DOHH2 (cell line): ENCODE data around the gene UAP1L1.

Source experiments
- H3F3A ChIP-seq: fragments of 200-600 bp; sonication (generic), shearing (Covaris generic); 2 replicates; pipeline ENCODE4 v1.6.0; 2016; ENCODE audit warnings: antibody characterized with exemption, mild to moderate bottlenecking; ENCODE audit not compliant: control insufficient read depth, insufficient read depth
- H3K27ac ChIP-seq: fragments of 200-600 bp; sonication (generic); 2 replicates; pipeline ENCODE4 v1.5.1; 2014; ENCODE audit warnings: low read depth, mild to moderate bottlenecking, low read length, moderate library complexity
- H3K27me3 ChIP-seq: fragments of 200-600 bp; sonication (generic); 2 replicates; pipeline ENCODE4 v1.6.1; 2014; ENCODE audit warnings: mild to moderate bottlenecking, low read length, mixed read lengths; ENCODE audit not compliant: control insufficient read depth
- H3K36me3 ChIP-seq: fragments of 200-600 bp; sonication (generic); 2 replicates; pipeline ENCODE4 v1.6.1; 2014; ENCODE audit warnings: mild to moderate bottlenecking, low read length, moderate library complexity, mixed read lengths; ENCODE audit not compliant: control insufficient read depth
- H3K4me1 ChIP-seq: fragments of 200-600 bp; sonication (generic); 2 replicates; pipeline ENCODE4 v1.6.1; 2014; ENCODE audit warnings: mild to moderate bottlenecking, low read length, mixed read lengths; ENCODE audit not compliant: control insufficient read depth
- H3K4me2 ChIP-seq: fragments of 200-600 bp; sonication (generic); 2 replicates; pipeline ENCODE4 v1.6.0; 2014; ENCODE audit warnings: mild to moderate bottlenecking, low read length, moderate library complexity
- H3K4me3 ChIP-seq: fragments of 200-600 bp; sonication (generic); 2 replicates; pipeline ENCODE4 v1.5.1; 2014; ENCODE audit warnings: mild to moderate bottlenecking, low read length, mixed read lengths
- H3K79me2 ChIP-seq: fragments of 200-600 bp; sonication (generic); 2 replicates; pipeline ENCODE4 v1.6.1; 2014; ENCODE audit warnings: mild to moderate bottlenecking, low read length, mixed read lengths; ENCODE audit not compliant: control insufficient read depth
- H3K9me2 ChIP-seq: fragments of 200-600 bp; sonication (generic); replicated peaks from 2 replicates; pipeline ENCODE4 v1.6.1; 2014; ENCODE audit warnings: mild to moderate bottlenecking, low read length, mixed read lengths; ENCODE audit not compliant: control insufficient read depth
- H3K9me3 ChIP-seq: fragments of 200-600 bp; sonication (generic); 2 replicates; pipeline ENCODE4 v1.6.1; 2014; ENCODE audit warnings: antibody characterized with exemption, low read length, mixed read lengths; ENCODE audit not compliant: control insufficient read depth, insufficient read depth
- H4K20me1 ChIP-seq: fragments of 200-600 bp; sonication (generic); 2 replicates; pipeline ENCODE4 v1.6.0; 2014; ENCODE audit warnings: low read depth, mild to moderate bottlenecking, antibody characterized with exemption, low read length, moderate library complexity; ENCODE audit not compliant: control insufficient read depth, insufficient read depth
- CTCF ChIP-seq: fragments of 200-600 bp; sonication (generic); IDR thresholded peaks from one replicate; pipeline ENCODE4 v1.5.1; 2014; ENCODE audit warnings: antibody characterized with exemption, mild to moderate bottlenecking, low read depth, low read length; ENCODE audit not compliant: poor library complexity, severe bottlenecking
- EZH2phosphoT487 ChIP-seq: fragments of 200-600 bp; sonication (generic); IDR thresholded peaks from 2 replicates; pipeline ENCODE4 v1.6.1; 2017; ENCODE audit warnings: borderline replicate concordance, mild to moderate bottlenecking, antibody characterized with exemption, low read length, moderate library complexity, mixed read lengths

Gene UAP1L1

GRCh38 chr9:137034709-137035506, 42.4 kb upstream of the UAP1L1 start:
- H3K27me3 ChIP-seq: peaks cover 45% of the 10 kb centered on the region
- no peak overlapping the region for H3K4me3 ChIP-seq
- H3K79me2 ChIP-seq: no peaks in the 10 kb centered on the region
- H3K27ac ChIP-seq: no peak overlapping the region
- peak; percentile 94 for TF ChIP-seq CTCF
- no peak; the same call in 1 of the 2 replicates for TF ChIP-seq EZH2phosphoT487
- H3K4me1 ChIP-seq: peaks cover 35% of the 10 kb centered on the region
- H3K4me2 ChIP-seq: no peak overlapping the region; the same call in 1 of the 2 replicates
- 0 out of 2 replicates have a peak, but pooled peaks cover 3% of the 10 kb centered on the region for H4K20me1 ChIP-seq
- no peaks in the 10 kb centered on the region for H3K9me2 ChIP-seq
- H3K36me3 ChIP-seq: no peaks in the 10 kb centered on the region
- no peaks in the 10 kb centered on the region for H3F3A ChIP-seq
- no peaks in the 10 kb centered on the region for H3K9me3 ChIP-seq

- peaks cover 39% of the 10 kb centered on the region for H3K27me3 ChIP-seq
- H3K9me2 ChIP-seq: no peaks in the 10 kb centered on the region
- no peaks in the 10 kb centered on the region for H3K9me3 ChIP-seq
- 0 out of 2 replicates have a peak, but pooled peaks cover 3% of the 10 kb centered on the region for H4K20me1 ChIP-seq
- H3K4me3 ChIP-seq: no peak overlapping the region
- no peaks in the 10 kb centered on the region for H3F3A ChIP-seq
- peaks cover 29% of the 10 kb centered on the region for H3K4me1 ChIP-seq
- H3K4me2 ChIP-seq: no peak overlapping the region
- TF ChIP-seq EZH2phosphoT487 (no peak), CTCF (peak; percentile 45)
- H3K36me3 ChIP-seq: no peaks in the 10 kb centered on the region
- no peaks in the 10 kb centered on the region for H3K79me2 ChIP-seq
- H3K27ac ChIP-seq: no peak overlapping the region
Observed at GRCh38 chr9:137035507-137035834, 41.8 kb upstream of the UAP1L1 start.

- Histone ChIP-seq H3K4me2 (no peak overlapping the region), H3K36me3 (no peaks in the 10 kb centered on the region), H3K27me3 (peaks cover 35% of the 10 kb centered on the region), H4K20me1 (0 out of 2 replicates have a peak, but pooled peaks cover 3% of the 10 kb centered on the region), H3K79me2 (no peaks in the 10 kb centered on the region), H3K4me1 (peaks cover 24% of the 10 kb centered on the region), H3K27ac (no peak overlapping the region), H3K9me2 (no peaks in the 10 kb centered on the region), H3F3A (no peaks in the 10 kb centered on the region), H3K9me3 (no peaks in the 10 kb centered on the region), H3K4me3 (no peak overlapping the region)
- TF ChIP-seq CTCF (no peak), EZH2phosphoT487 (no peak)
Observed at GRCh38 chr9:137035937-137036336, 41.4 kb upstream of the UAP1L1 start.
